Loucy (cell line): ENCODE measurements around the gene VIPR2.

Experiments
- CTCF ChIP-seq: fragments of 200-600 bp; sonication (generic); conservative IDR thresholded peaks from 2 replicates; pipeline ENCODE4 v1.5.1; 2014; ENCODE audit warnings: mild to moderate bottlenecking, antibody characterized with exemption, low read length
- EZH2phosphoT487 ChIP-seq: fragments of 200-600 bp; IDR thresholded peaks from 2 replicates; pipeline ENCODE4 v1.6.1; 2018; ENCODE audit warnings: antibody characterized with exemption, mild to moderate bottlenecking, moderate library complexity, borderline replicate concordance

- no peak for TF ChIP-seq EZH2phosphoT487
- TF ChIP-seq CTCF: no peak
Measured at GRCh38 chr7:159035571-159036073, 109.0 kb downstream of the VIPR2 start.
